ENCODE data around the gene CEP68. TPM values are rescaled to one million over a fixed set of nuclear protein-coding genes. Genes with fewer than 3 reads are reported as not detected.

The CEP68 gene
- total RNA-seq, 1 experiment from 2014 or later = 11.2 TPM

DNA sequence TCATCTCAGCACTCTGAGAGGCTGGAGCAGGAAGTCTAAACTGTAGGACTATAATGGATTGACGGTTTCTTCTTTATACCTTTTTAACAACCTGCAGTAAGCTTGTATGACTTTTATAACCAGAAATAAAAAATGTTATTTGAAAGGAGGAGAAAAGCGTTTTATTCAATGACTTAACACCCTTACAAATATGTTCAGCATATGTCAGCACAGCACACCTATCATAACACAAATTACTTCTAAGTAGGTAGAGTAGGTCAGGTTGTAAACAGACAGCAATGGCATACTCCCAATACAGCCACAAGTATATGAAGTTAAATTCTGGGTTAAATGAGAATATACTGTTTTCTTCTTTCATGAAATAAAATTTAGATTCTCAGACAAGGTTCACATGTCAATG lies 57.6 kb downstream of the CEP68 start:
- no peak overlapping the region for H3K27ac ChIP-seq (ENCODE audit: low read depth, low read length)
- H3K27me3 ChIP-seq (ENCODE audit: insufficient read depth, low read length) = no peaks in the 10 kb centered on the region
- H3K79me2 ChIP-seq (ENCODE audit: insufficient read depth, low read length) = peaks cover 99% of the 10 kb centered on the region
- TF ChIP-seq EZH2phosphoT487 (IDR thresholded peaks at IDR 0.05; ENCODE audit: borderline replicate concordance) (no peak), POLR2A (IDR thresholded peaks at IDR 0.05; ENCODE audit: borderline replicate concordance, extremely low read depth, insufficient read depth, insufficient read length) (no peak), EZH2 (IDR thresholded peaks at IDR 0.05) (no peak), SIN3A (IDR thresholded peaks at IDR 0.05; ENCODE audit: low read depth) (no peak), ELF1 (IDR thresholded peaks at IDR 0.05; ENCODE audit: borderline replicate concordance, low read depth) (no peak), SRF (IDR thresholded peaks at IDR 0.05; ENCODE audit: low read depth) (no peak), RAD21 (IDR thresholded peaks at IDR 0.05; ENCODE audit: low read depth) (no peak), SP1 (IDR thresholded peaks at IDR 0.05; ENCODE audit: low read depth) (no peak), ZFX (IDR thresholded peaks at IDR 0.05) (no peak)
- TF ChIP-seq, protein P1, sequence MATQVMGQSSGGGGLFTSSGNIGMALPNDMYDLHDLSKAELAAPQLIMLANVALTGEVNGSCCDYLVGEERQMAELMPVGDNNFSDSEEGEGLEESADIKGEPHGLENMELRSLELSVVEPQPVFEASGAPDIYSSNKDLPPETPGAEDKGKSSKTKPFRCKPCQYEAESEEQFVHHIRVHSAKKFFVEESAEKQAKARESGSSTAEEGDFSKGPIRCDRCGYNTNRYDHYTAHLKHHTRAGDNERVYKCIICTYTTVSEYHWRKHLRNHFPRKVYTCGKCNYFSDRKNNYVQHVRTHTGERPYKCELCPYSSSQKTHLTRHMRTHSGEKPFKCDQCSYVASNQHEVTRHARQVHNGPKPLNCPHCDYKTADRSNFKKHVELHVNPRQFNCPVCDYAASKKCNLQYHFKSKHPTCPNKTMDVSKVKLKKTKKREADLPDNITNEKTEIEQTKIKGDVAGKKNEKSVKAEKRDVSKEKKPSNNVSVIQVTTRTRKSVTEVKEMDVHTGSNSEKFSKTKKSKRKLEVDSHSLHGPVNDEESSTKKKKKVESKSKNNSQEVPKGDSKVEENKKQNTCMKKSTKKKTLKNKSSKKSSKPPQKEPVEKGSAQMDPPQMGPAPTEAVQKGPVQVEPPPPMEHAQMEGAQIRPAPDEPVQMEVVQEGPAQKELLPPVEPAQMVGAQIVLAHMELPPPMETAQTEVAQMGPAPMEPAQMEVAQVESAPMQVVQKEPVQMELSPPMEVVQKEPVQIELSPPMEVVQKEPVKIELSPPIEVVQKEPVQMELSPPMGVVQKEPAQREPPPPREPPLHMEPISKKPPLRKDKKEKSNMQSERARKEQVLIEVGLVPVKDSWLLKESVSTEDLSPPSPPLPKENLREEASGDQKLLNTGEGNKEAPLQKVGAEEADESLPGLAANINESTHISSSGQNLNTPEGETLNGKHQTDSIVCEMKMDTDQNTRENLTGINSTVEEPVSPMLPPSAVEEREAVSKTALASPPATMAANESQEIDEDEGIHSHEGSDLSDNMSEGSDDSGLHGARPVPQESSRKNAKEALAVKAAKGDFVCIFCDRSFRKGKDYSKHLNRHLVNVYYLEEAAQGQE (IDR thresholded peaks at IDR 0.05; ENCODE audit: low read depth) = no peak
- TF ChIP-seq, protein P2, sequence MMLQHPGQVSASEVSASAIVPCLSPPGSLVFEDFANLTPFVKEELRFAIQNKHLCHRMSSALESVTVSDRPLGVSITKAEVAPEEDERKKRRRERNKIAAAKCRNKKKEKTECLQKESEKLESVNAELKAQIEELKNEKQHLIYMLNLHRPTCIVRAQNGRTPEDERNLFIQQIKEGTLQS (IDR thresholded peaks at IDR 0.05) = no peak
- no peak for DNase-seq (ENCODE audit: low read depth, low spot score)
- intact Hi-C loops (cut with micrococcal nuclease) = no loop called here
- BruUV-seq (replicated peaks) = no TSS peak
- H3K9ac ChIP-seq (ENCODE audit: low read length) = no peak overlapping the region
- ChIA-PET POLR2A (no interaction called here), RAD21 (ENCODE audit: low non-redundant PET in 1 of 2, low total read pairs in 2 of 2, uncharacterized antibody in 2 of 2, unreplicated experiment in 2 of 2) (no interaction called here), CTCF (no interaction called here)
- H4K20me1 ChIP-seq (ENCODE audit: insufficient read depth) = peaks cover 21% of the 10 kb centered on the region; the same call in 1 of the 2 replicates
- no peak overlapping the region for H3K4me2 ChIP-seq (ENCODE audit: low read length)
- H3K9me2 ChIP-seq (ENCODE audit: insufficient read depth) = no peaks in the 10 kb centered on the region
- ATAC-seq = no peak
- no peaks in the 10 kb centered on the region for H3K9me3 ChIP-seq (ENCODE audit: control insufficient read depth in 1 of 2, insufficient read depth in 1 of 2, low read depth in 1 of 2, low read length in 2 of 2)
- H3K4me3 ChIP-seq (replicated peaks in 1 of 2; ENCODE audit: low read depth in 1 of 2, low read length in 2 of 2) = no peak overlapping the region
- H3K36me3 ChIP-seq (ENCODE audit: control insufficient read depth in 1 of 2, insufficient read depth in 2 of 2, low read length in 2 of 2) = no peaks in the 10 kb centered on the region
- H2AFZ ChIP-seq (ENCODE audit: low read depth, low read length, poor library complexity, severe bottlenecking) = no peak overlapping the region
- no peaks in the 10 kb centered on the region for H3K4me1 ChIP-seq (ENCODE audit: control insufficient read depth in 1 of 2, insufficient read depth in 2 of 2, low read length in 2 of 2)
